CD14-positive monocyte (primary cell): Measurements from ENCODE around the gene CD151. TPM values are rescaled to one million over a fixed set of nuclear protein-coding genes. Genes with fewer than 3 reads are reported as not detected.
A peak's percentile ranks its signal among the peaks of the same experiment; 100 is the strongest.

ENCODE experiments used
- DNase-seq, 3 donors: peaks; one replicate each; pipeline ENCODE4 v3.0.0-alpha.2; 2011 to 2022
- H2AFZ ChIP-seq: 2 replicates; pipeline ENCODE4 v1.6.0; 2012; ENCODE audit warnings: mild to moderate bottlenecking, low read depth, low read length, inconsistent platforms; ENCODE audit not compliant: insufficient read depth, poor library complexity, severe bottlenecking
- H3K27ac ChIP-seq, 2 donors: 1 replicate in 1 of 2; 2 replicates in 1 of 2; pipeline ENCODE4 v1.5.1; 2012 to 2013; ENCODE audit warnings: low read length in 2 of 2, control low read depth in 1 of 2, inconsistent platforms in 1 of 2, low read depth in 1 of 2, mild to moderate bottlenecking in 1 of 2
- H3K27me3 ChIP-seq, 2 donors: one replicate each; pipeline versions ENCODE4 v1.6.0 to v1.6.1; 2011 to 2013; ENCODE audit warnings: low read length in 2 of 2; ENCODE audit not compliant: control insufficient read depth in 2 of 2, insufficient read depth in 2 of 2
- H3K36me3 ChIP-seq, 2 donors: replicated peaks in 1 of 2; 1 replicate in 1 of 2; 2 replicates in 1 of 2; pipeline versions ENCODE4 v1.5.1 to v1.6.1; 2012 to 2013; ENCODE audit warnings: low read length in 2 of 2, control low read depth in 1 of 2, inconsistent platforms in 1 of 2, mild to moderate bottlenecking in 1 of 2; ENCODE audit not compliant: insufficient read depth in 2 of 2, control insufficient read depth in 1 of 2
- H3K4me1 ChIP-seq, 2 donors: 1 replicate in 1 of 2; 2 replicates in 1 of 2; pipeline versions ENCODE4 v1.5.1 to v1.6.1; 2012 to 2013; ENCODE audit warnings: low read length in 2 of 2, control low read depth in 1 of 2, inconsistent platforms in 1 of 2, mild to moderate bottlenecking in 1 of 2, moderate library complexity in 1 of 2; ENCODE audit not compliant: insufficient read depth in 2 of 2, control insufficient read depth in 1 of 2
- H3K4me2 ChIP-seq: replicated peaks from 2 replicates; pipeline ENCODE3; 2012; ENCODE audit warnings: low read length, moderate library complexity, mild to moderate bottlenecking; ENCODE audit not compliant: poor library complexity, severe bottlenecking; ENCODE audit errors: extremely low read depth
- H3K4me3 ChIP-seq, 3 experiments: fragments of 200-600 bp in 1 of 3; sonication (generic) in 1 of 3; replicated peaks in 1 of 3; 1 replicate in 2 of 3; 2 replicates in 1 of 3; pipeline ENCODE4 v1.5.1; 2011 to 2013; ENCODE audit warnings: low read length in 3 of 3, mild to moderate bottlenecking in 3 of 3, control low read depth in 2 of 3, low read depth in 2 of 3, inconsistent platforms in 1 of 3, moderate library complexity in 1 of 3
- H3K79me2 ChIP-seq: 2 replicates; pipeline ENCODE4 v1.6.0; 2012; ENCODE audit warnings: mild to moderate bottlenecking, control low read depth, inconsistent platforms, low read length, moderate library complexity; ENCODE audit not compliant: insufficient read depth
- H3K9ac ChIP-seq: 2 replicates; pipeline ENCODE4 v1.6.0; 2017; ENCODE audit warnings: low read length, mild to moderate bottlenecking; ENCODE audit not compliant: insufficient read depth, poor library complexity, severe bottlenecking
- H3K9me3 ChIP-seq, 2 donors: replicated peaks in 1 of 2; 1 replicate in 1 of 2; 2 replicates in 1 of 2; pipeline versions ENCODE4 v1.5.1 to v1.6.1; 2012 to 2013; ENCODE audit warnings: low read length in 2 of 2, control low read depth in 1 of 2; ENCODE audit not compliant: control insufficient read depth in 1 of 2, insufficient read depth in 1 of 2
- H4K20me1 ChIP-seq: 2 replicates; pipeline ENCODE4 v1.6.0; 2012; ENCODE audit warnings: mild to moderate bottlenecking, low read length, control low read depth, moderate library complexity; ENCODE audit not compliant: insufficient read depth
- H3K27ac Mint-ChIP-seq, 7 donors: one replicate each; pipeline ENCODE4 v1.8.0; 2020; ENCODE audit warnings: mild to moderate bottlenecking in 7 of 7, mixed read lengths in 7 of 7, moderate library complexity in 6 of 7, inconsistent platforms in 2 of 7
- H3K27me3 Mint-ChIP-seq, 3 donors: one replicate each; pipeline ENCODE4 v1.8.0; 2021 to 2022; ENCODE audit warnings: low read depth in 3 of 3, mild to moderate bottlenecking in 3 of 3, mixed read lengths in 3 of 3, moderate library complexity in 3 of 3, inconsistent platforms in 1 of 3
- H3K36me3 Mint-ChIP-seq, 2 donors: one replicate each; pipeline ENCODE4 v1.8.0; 2020; ENCODE audit warnings: mixed read lengths in 2 of 2, inconsistent platforms in 1 of 2, mild to moderate bottlenecking in 1 of 2
- H3K4me1 Mint-ChIP-seq: one replicate; pipeline ENCODE4 v1.8.0; 2020; ENCODE audit warnings: mild to moderate bottlenecking, mixed read lengths
- H3K4me3 Mint-ChIP-seq, 2 donors: one replicate each; pipeline ENCODE4 v1.8.0; 2020; ENCODE audit warnings: mild to moderate bottlenecking in 2 of 2, mixed read lengths in 2 of 2, moderate library complexity in 1 of 2
- H3K9me3 Mint-ChIP-seq, 7 donors: one replicate each; pipeline ENCODE4 v1.8.0; 2020 to 2022; ENCODE audit warnings: mixed read lengths in 7 of 7, mild to moderate bottlenecking in 6 of 7, moderate library complexity in 6 of 7, inconsistent platforms in 2 of 7
- CTCF ChIP-seq: fragments of 200-600 bp; IDR thresholded peaks from one replicate; pipeline ENCODE4 v1.8.0; 2022; ENCODE audit warnings: antibody characterized with exemption, mild to moderate bottlenecking
- WGBS: methylation state at CpG from one replicate; pipeline ENCODE4 v1.1.5; 2013; ENCODE audit warnings: missing lambda C conversion rate; ENCODE audit not compliant: insufficient coverage; 5-methylcytosine and 5-hydroxymethylcytosine counted together
- intact Hi-C, 2 donors: fragments of 100-400 bp; cut with micrococcal nuclease; formaldehyde crosslinking; loops; one replicate each; pipeline versions ENCODE4 v1.15.0 to v1.15.1; 2023
- polyA plus RNA-seq, 3 donors: library from polyadenylated mRNA; depleted of rRNA in 1 of 3; unstranded in 2 of 3; stranded (reverse) in 1 of 3; fragments of 300-500 nt in 2 of 3; fragments of >200 nt in 1 of 3; fragmentation: Illumina TruSeq in 2 of 3; gene quantifications; 1 replicate in 2 of 3; 2 replicates in 1 of 3; pipeline ENCODE4 v1.2.3, GENCODE V29; 2012 to 2021

The CD151 gene
- polyA plus RNA-seq, 3 donors: 18.1 to 200 (median 57.4) TPM

GRCh38 chr11:870127-870413 is 37.3 kb downstream of the CD151 start:
- no peaks in the 10 kb centered on the region for H3K9me3 Mint-ChIP-seq
- H3K36me3 Mint-ChIP-seq: peaks cover 4 to 7% of the 10 kb centered on the region in 2 donors
- no peak for DNase-seq
- Histone ChIP-seq H3K27me3 (no peaks in the 10 kb centered on the region), H3K4me2 (no peak overlapping the region), H3K4me3 (no peak overlapping the region), H3K9ac (no peak overlapping the region), H2AFZ (no peak overlapping the region), H3K4me1 (no peaks in the 10 kb centered on the region), H4K20me1 (no peaks in the 10 kb centered on the region), H3K36me3 (peaks cover 0 to 6% of the 10 kb centered on the region in 2 donors), H3K79me2 (no peaks in the 10 kb centered on the region), H3K9me3 (no peaks in the 10 kb centered on the region), H3K27ac (no peak overlapping the region)
- 87% methylated on average over 6 of the region's 8 CpGs for WGBS
- TF ChIP-seq CTCF: peak; percentile 7
- intact Hi-C loops: no loop called here
- H3K4me3 Mint-ChIP-seq: no peak overlapping the region
- no peaks in the 10 kb centered on the region for H3K4me1 Mint-ChIP-seq
- H3K27me3 Mint-ChIP-seq: peaks cover 0 to 2% (median 2%) of the 10 kb centered on the region in 3 donors
- no peak overlapping the region for H3K27ac Mint-ChIP-seq

- no peak for TF ChIP-seq CTCF
- Mint-ChIP-seq H3K27me3 (peaks cover 0 to 2% (median 2%) of the 10 kb centered on the region in 3 donors), H3K4me3 (no peak overlapping the region), H3K36me3 (peaks cover 4 to 10% of the 10 kb centered on the region in 2 donors), H3K27ac (no peak overlapping the region), H3K9me3 (no peaks in the 10 kb centered on the region), H3K4me1 (no peaks in the 10 kb centered on the region)
- Histone ChIP-seq H2AFZ (no peak overlapping the region), H4K20me1 (no peaks in the 10 kb centered on the region), H3K27me3 (no peaks in the 10 kb centered on the region), H3K79me2 (no peaks in the 10 kb centered on the region), H3K36me3 (peaks cover 0 to 5% of the 10 kb centered on the region in 2 donors), H3K4me2 (no peak overlapping the region), H3K4me3 (no peak overlapping the region), H3K4me1 (no peaks in the 10 kb centered on the region), H3K27ac (no peak overlapping the region), H3K9ac (no peak overlapping the region), H3K9me3 (no peaks in the 10 kb centered on the region)
- 92% methylated on average over 8 of the region's 8 CpGs for whole genome bisulfite sequencing
- no peak for DNase-seq
- intact Hi-C loops: no loop called here
Measured at GRCh38 chr11:870418-870817, 37.7 kb downstream of the CD151 start.
